ENCODE measurements around the gene SYVN1.

- TF ChIP-seq POLR2A (IDR thresholded peaks at IDR 0.05) (no peak), CTCF (IDR thresholded peaks at IDR 0.05) (no peak)
These were observed 34.9 kb upstream of the SYVN1 start for GRCh38 chr11:65169164-65169641.

Measured in heart left ventricle (tissue), 13 donors.